HG02870 (cell line): ENCODE results near the gene PADI1.

Source experiments
- ATAC-seq: cut with Tn5 transposase; IDR thresholded peaks from one replicate; pipeline ENCODE4 v1.9.1; 2021; ENCODE audit warnings: mild to moderate bottlenecking, moderate library complexity; ENCODE audit not compliant: unreplicated experiment

The PADI1 gene

GRCh38 chr1:17214876-17215544, 10.1 kb downstream of the PADI1 start:
- ATAC-seq, result no peak

GRCh38 chr1:17215545-17215890, 10.6 kb downstream of the PADI1 start:
- no peak for ATAC-seq

GRCh38 chr1:17216078-17216477, 11.2 kb downstream of the PADI1 start:
- no peak for ATAC-seq

GRCh38 chr1:17217607-17218006, 12.7 kb downstream of the PADI1 start:
- no peak for ATAC-seq

- ATAC-seq, result no peak
Measured at GRCh38 chr1:17218939-17219338, 14.0 kb downstream of the PADI1 start.

GRCh38 chr1:17220287-17220686, 15.4 kb downstream of the PADI1 start:
- no peak for ATAC-seq

GRCh38 chr1:17222557-17222956, 17.6 kb downstream of the PADI1 start:
- no peak for ATAC-seq

- ATAC-seq, result no peak
Measured at GRCh38 chr1:17224434-17224833, 19.5 kb downstream of the PADI1 start.

GRCh38 chr1:17225140-17225539, 20.2 kb downstream of the PADI1 start:
- ATAC-seq, result no peak

- ATAC-seq, result no peak
Measured at GRCh38 chr1:17227358-17227915, 22.5 kb downstream of the PADI1 start.

GRCh38 chr1:17228619-17229018, 23.7 kb downstream of the PADI1 start:
- ATAC-seq, result no peak

GRCh38 chr1:17229379-17229778, 24.5 kb downstream of the PADI1 start:
- ATAC-seq, result no peak

- ATAC-seq, result no peak
Measured at GRCh38 chr1:17230106-17230505, 25.2 kb downstream of the PADI1 start.

- no peak for ATAC-seq
Measured at GRCh38 chr1:17230671-17231310, 25.9 kb downstream of the PADI1 start.

- no peak for ATAC-seq
Measured at GRCh38 chr1:17232759-17233661, 28.1 kb downstream of the PADI1 start.

- ATAC-seq, result no peak
Measured at GRCh38 chr1:17233675-17234320, 28.9 kb downstream of the PADI1 start.

- no peak for ATAC-seq
Measured at GRCh38 chr1:17234405-17234804, 29.5 kb downstream of the PADI1 start.

- ATAC-seq, result no peak
Measured at GRCh38 chr1:17235135-17235885, 30.4 kb downstream of the PADI1 start.

- no peak for ATAC-seq
Measured at GRCh38 chr1:17236779-17237560, 32.0 kb downstream of the PADI1 start.

GRCh38 chr1:17237561-17237903, 32.6 kb downstream of the PADI1 start:
- ATAC-seq, result no peak
